Measurements from ENCODE around the gene ABI1. TPM values are rescaled to one million over a fixed set of nuclear protein-coding genes. Genes with fewer than 3 reads are reported as not detected.
"Not testable (repeated sequence)": the region's sequence is repeated elsewhere in the genome, so short reads cannot be mapped to it uniquely, and the experiment has no call there.

ABI1 gene
- total RNA-seq (2014; rRNA removed; shearing (Covaris generic)), result 29.7 and 37.4 TPM in 2 replicates

DNA sequence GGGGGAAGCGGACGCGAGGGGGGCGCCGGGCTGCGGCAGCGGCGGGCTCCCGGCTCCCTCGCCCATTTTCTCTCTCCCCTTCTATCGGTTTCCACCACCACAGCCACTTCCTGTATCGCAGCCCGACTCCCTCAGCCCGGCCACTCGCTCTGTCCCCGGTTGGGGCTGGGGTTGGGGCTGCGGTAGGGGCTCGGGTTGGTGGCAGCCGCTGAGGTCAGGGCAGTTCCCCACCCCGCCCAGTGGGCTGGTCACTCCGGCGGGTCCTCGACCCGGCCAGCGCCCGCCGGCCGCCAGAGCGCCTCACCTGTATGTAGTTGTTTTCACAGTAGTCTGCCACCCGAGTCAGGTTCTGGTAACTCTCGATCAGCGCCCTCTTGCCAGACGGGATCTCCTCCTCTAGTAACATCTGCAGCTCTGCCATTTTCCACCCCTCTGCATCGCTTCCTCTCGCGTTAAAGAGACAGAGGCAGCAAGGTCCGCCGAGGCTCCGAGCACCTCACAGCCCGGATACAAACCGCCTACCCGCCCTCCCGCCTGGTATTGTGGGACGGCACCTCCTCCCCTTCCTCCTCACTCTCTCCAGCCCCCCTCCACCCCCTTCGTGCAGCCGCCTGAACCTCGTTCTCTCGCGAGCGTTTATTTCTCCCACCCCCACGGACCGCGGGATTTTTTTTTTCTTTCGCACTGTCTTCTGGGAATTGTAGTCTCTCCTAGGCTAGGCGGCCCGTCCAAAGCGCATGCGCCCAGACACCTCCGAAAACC lies at the start of gene ABI1:
Gene ABI1 (minus strand): TSS at position 516 of the 762 bp plus-strand sequence. CDS start 95 bp downstream, at position 421.
- peak within 1 kb of the TSS; percentile 92 for H3K4me3 ChIP-seq (ENCODE audit: insufficient read depth, low read depth, low read length)
- H3K36me3 ChIP-seq (replicated peaks; ENCODE audit: control insufficient read depth, insufficient read depth, low read length), result no peaks in the 10 kb centered on the region
- DNase-seq, result peak; percentile 91
- H3K27me3 ChIP-seq (ENCODE audit: control insufficient read depth, insufficient read depth, low read length), result no peaks in the 10 kb centered on the region

DNA sequence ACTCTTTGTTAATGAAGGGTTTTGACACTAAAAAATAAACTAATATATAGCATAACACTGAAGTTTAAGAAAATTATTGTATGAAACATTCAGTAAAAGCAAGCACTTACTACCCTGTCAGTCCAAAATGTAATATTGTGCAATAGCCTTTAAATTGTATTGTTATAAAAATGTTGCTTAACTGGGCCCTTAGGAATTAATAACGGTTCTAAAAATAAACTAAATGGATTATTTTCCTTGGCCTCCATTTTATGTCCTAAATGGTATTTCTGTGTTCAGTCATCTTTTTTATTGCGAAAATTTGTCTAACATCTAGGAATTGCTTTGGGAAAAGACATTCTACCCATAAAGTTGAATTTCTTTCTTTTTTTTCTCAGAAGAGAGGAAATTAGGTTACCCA lies 49.0 kb upstream of the ABI1 start:
- no peak overlapping the region for H3K4me3 ChIP-seq (ENCODE audit: insufficient read depth, low read depth, low read length)

DNA sequence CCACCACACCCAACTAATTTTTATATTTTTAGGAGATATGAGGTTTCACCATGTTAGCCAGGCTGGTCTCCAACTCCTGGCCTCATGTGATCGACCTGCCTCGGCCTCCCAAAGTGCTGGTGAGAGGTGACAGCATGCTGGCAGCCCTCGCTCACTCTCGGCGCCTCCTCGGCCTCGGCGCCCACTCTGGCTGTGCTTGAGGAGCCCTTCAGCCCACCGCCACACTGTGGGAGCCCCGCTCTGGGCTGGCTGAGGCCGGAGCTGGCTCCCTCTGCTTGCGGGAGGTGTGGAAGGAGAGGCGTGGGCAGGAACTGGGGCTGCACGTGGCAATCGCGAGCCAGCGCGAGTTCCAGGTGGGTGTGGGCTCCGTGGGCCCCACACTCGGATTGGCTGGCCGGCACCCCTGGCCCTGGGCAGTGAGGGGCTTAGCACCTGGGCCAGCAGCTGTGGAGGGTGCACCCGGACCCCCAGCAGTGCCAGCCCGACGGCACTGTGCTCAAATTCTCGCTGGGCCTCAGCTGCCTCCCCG lies 44.6 kb upstream of the ABI1 start:
- DNase-seq; H3K4me3 ChIP-seq (ENCODE audit: insufficient read depth, low read depth, low read length); H3K36me3 ChIP-seq (replicated peaks; ENCODE audit: control insufficient read depth, insufficient read depth, low read length); H3K27me3 ChIP-seq (ENCODE audit: control insufficient read depth, insufficient read depth, low read length): not testable (repeated sequence)

More for the DNA sequence above, 49.0 kb upstream of the ABI1 start:
- no peaks in the 10 kb centered on the region for H3K36me3 ChIP-seq (replicated peaks; ENCODE audit: control insufficient read depth, insufficient read depth, low read length)
- no peaks in the 10 kb centered on the region for H3K27me3 ChIP-seq (ENCODE audit: control insufficient read depth, insufficient read depth, low read length)
- no peak for DNase-seq

DNA sequence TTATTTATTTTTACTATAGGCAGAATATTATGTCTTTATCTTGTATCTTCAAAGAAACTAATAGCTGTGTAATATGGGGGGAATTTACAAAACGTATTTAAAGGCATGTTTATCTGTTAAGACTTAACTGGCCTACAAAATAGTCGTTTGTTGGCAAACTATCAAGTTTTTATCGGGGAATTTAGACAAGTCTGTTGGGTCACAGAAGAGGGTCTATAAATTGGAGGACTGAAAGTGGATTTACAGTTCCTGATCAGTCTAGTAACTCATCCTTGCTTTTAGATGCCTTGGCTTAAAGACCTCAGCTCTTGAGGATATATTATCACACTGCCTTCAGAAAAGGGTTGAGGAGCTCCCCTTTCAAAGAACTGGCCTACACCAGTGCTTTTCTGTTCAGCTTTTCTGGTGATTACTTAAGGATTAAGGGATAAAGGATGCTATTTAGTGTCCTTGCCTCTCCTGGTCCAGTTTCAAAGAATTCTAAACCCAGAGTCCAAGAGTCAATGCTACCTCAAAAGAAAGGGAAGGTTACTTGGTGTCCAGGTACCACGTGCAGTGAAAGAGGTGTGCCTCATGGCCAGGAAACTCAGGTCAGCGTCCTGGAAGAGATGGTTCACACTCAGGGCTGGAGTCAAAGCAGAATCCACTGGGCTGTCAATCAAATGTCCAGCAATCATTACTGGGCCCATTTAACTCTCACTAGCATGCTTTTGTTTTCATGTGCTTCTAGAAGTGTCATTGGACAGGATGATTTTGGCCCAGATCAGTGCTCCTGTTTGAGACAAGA lies 42.9 kb upstream of the ABI1 start:
- no peak for DNase-seq
- Histone ChIP-seq H3K36me3 (replicated peaks; ENCODE audit: control insufficient read depth, insufficient read depth, low read length) (no peaks in the 10 kb centered on the region), H3K4me3 (ENCODE audit: insufficient read depth, low read depth, low read length) (no peak overlapping the region), H3K27me3 (ENCODE audit: control insufficient read depth, insufficient read depth, low read length) (no peaks in the 10 kb centered on the region)

DNA sequence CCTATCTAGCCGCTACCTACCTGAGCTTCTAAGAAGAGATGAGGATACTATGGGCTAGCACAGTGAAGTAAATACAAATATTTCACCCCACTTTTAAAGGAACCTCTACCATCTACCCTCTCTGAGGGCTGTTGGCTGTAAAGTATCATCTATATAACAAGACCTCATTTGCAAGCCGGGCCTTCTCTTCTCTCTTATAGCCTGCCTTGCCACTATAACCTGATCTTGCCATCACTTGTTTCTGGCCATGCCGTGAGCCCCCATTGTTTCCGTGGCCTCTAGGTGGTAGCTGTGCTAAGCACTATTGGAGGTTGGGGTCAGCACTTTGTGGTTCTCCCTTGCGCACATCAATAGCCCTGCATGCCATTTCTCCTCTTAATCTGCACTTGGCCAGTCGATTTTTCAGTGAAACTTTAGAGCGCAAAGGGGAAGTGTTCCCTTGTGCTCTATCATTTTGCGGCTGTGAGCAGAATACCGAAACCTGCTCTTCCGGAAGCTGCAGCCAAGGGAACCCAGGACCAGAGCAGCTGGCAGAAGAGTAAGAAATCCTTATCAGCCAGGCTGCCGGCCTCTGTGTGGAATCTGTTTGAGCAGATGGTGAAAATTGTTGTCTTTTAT lies 31.7 kb upstream of the ABI1 start:
- not testable (repeated sequence) for H3K27me3 ChIP-seq (ENCODE audit: control insufficient read depth, insufficient read depth, low read length); DNase-seq

DNA sequence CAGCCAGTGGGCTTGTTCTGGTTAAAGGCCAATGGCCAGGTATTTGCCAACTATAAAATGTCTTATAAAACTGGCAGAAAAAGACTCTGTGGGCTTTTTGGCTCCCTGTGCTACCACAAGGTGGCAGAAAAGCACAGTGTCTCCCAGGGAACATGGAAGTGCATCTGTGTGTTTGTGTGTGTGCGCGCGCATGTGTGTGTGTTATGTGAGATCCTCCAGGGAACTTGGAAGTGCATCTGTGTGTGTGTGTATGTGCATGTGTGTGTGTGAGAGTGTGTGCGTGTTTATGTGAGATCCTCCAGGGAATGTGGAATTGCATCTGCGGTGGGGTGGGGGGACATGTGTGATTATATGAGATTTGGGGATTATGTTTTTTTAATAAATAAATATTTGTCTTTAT lies 30.2 kb upstream of the ABI1 start:
- DNase-seq, result peak; percentile 37
- no peaks in the 10 kb centered on the region for H3K27me3 ChIP-seq (ENCODE audit: control insufficient read depth, insufficient read depth, low read length)
- no peak overlapping the region for H3K4me3 ChIP-seq (ENCODE audit: insufficient read depth, low read depth, low read length)
- no peaks in the 10 kb centered on the region for H3K36me3 ChIP-seq (replicated peaks; ENCODE audit: control insufficient read depth, insufficient read depth, low read length)

More for the DNA sequence above, 31.7 kb upstream of the ABI1 start:
- H3K36me3 ChIP-seq (replicated peaks; ENCODE audit: control insufficient read depth, insufficient read depth, low read length); H3K4me3 ChIP-seq (ENCODE audit: insufficient read depth, low read depth, low read length): not testable (repeated sequence)

DNA sequence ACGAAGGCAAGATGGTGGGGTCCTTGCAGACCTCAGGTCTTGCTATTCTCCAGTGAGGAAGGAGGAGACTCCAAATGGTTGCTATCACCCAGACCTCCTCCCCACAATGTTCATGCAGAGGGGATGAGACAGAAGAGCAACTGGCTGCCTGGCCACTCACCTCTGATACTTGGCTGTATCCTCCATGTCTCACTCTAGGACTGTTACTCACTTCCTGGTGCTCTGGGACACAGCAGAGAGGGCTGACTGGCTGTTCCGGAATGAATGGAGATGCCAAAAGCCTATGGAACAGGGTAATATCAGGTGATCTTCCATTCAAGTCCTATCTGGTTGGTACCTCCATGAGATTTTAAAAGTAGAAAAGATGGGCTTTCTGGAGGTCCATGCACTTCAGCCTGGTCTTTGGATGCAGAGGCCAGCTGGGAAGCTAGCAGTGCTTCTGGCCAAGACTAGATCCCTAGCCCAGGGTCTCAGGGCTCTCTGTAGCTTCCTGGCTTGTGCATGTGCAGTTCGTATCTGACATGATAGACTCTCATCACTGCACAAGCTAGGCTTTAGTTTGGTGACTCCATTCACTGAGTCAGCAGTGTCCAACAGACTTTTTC lies 27.0 kb upstream of the ABI1 start:
- DNase-seq, result no peak
- Histone ChIP-seq H3K4me3 (ENCODE audit: insufficient read depth, low read depth, low read length) (no peak overlapping the region), H3K27me3 (ENCODE audit: control insufficient read depth, insufficient read depth, low read length) (no peaks in the 10 kb centered on the region), H3K36me3 (replicated peaks; ENCODE audit: control insufficient read depth, insufficient read depth, low read length) (no peaks in the 10 kb centered on the region)

DNA sequence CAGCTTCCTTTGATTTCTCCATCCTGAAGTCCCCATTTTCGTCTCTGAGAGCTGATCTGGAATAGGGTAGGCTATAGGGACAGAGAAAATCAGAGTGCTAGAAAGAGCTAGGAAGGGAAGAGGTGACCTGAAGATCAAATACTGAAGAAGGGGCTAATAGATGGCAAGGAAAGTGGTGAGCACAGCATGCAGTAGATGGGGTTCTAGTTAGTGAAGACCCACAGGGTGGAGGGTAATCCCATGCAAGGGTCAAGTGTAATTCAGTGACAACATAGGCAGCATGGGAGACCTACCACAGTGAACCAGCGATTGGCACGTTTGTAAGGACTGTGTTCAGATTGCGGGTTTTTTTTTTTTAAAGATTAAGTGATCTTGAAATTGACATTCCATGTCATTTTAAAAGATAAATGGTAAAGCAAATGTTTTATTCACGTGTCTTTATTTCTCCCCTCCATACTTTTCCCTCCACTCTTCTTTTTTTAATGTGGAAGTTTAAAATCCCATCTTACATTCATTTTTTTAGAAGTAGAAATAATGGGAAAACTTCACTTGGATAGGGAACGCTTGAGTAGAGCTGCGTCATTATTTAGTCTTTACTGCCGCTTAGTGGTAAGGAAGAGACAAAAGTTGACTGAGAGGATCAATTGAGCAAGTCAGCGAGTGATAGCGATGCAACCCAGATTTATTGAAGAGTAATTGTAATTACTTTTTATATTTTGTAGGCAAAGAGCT lies 21.0 kb upstream of the ABI1 start:
- Histone ChIP-seq H3K36me3 (replicated peaks; ENCODE audit: control insufficient read depth, insufficient read depth, low read length) (no peaks in the 10 kb centered on the region), H3K4me3 (ENCODE audit: insufficient read depth, low read depth, low read length) (no peak overlapping the region), H3K27me3 (ENCODE audit: control insufficient read depth, insufficient read depth, low read length) (no peaks in the 10 kb centered on the region)
- DNase-seq, result peak; percentile 63

DNA sequence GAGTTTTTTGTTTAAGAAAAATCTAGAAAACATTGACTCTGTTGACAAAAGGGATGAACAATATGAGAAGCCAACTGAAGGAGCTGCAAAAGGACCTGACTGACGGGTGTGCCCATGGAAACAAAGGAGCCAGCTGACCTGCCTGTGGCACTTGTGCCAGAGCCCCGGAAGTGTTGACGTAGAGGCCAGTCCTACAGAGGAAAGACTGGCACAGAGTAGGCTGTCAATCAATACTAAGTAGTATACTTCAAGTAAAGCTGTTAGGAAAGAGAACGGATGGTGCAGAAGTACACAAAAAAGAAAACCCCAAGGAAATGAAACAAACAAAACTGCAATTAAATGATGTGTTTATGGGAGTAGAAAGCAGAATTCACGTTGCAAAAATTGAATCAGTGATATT lies 19.0 kb upstream of the ABI1 start:
- H3K4me3 ChIP-seq (ENCODE audit: insufficient read depth, low read depth, low read length), result no peak overlapping the region
- no peaks in the 10 kb centered on the region for H3K36me3 ChIP-seq (replicated peaks; ENCODE audit: control insufficient read depth, insufficient read depth, low read length)
- DNase-seq, result no peak
- no peaks in the 10 kb centered on the region for H3K27me3 ChIP-seq (ENCODE audit: control insufficient read depth, insufficient read depth, low read length)

DNA sequence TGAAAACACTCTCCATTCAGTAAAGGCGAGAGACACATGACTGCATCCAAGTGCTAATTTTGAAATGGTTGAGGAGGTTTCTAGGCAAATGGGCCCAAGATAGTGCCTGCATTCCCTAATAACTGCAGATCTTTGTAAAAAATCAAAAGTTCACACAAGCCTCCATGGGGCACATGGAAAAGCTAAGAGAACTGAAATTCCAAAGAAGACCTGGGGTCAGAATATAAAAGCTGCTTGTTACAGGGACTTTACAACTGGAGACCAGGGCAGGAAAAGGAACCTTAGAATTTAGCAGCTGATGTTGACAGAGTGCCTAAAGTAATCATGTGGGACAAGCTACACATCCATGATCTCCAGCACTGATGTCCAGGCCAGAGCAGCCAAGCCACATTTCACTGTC lies 10.0 kb upstream of the ABI1 start:
- Histone ChIP-seq H3K4me3 (ENCODE audit: insufficient read depth, low read depth, low read length) (no peak overlapping the region), H3K36me3 (replicated peaks; ENCODE audit: control insufficient read depth, insufficient read depth, low read length) (no peaks in the 10 kb centered on the region), H3K27me3 (ENCODE audit: control insufficient read depth, insufficient read depth, low read length) (no peaks in the 10 kb centered on the region)
- no peak for DNase-seq

DNA sequence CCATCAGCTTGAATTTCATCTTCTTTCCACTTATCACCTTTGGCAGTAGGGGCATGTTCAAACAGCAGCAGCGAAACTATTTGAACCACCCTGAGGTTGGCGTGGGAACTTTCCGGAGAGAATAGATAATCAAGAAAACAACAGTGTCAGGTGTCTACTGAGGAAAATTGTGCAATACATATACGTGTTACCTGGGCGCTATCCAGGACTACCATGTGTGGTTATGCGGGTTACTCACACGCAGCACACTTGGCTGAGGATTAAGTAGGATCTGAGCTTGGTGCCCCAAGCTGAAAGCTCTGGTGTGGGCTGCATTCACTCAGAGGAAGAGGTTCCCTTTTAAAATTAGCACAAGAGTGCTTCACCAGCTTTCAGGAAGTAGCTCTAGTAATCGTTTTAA lies 8.8 kb upstream of the ABI1 start:
- H3K27me3 ChIP-seq (ENCODE audit: control insufficient read depth, insufficient read depth, low read length), result no peaks in the 10 kb centered on the region
- no peaks in the 10 kb centered on the region for H3K36me3 ChIP-seq (replicated peaks; ENCODE audit: control insufficient read depth, insufficient read depth, low read length)
- no peak overlapping the region for H3K4me3 ChIP-seq (ENCODE audit: insufficient read depth, low read depth, low read length)
- DNase-seq, result no peak

DNA sequence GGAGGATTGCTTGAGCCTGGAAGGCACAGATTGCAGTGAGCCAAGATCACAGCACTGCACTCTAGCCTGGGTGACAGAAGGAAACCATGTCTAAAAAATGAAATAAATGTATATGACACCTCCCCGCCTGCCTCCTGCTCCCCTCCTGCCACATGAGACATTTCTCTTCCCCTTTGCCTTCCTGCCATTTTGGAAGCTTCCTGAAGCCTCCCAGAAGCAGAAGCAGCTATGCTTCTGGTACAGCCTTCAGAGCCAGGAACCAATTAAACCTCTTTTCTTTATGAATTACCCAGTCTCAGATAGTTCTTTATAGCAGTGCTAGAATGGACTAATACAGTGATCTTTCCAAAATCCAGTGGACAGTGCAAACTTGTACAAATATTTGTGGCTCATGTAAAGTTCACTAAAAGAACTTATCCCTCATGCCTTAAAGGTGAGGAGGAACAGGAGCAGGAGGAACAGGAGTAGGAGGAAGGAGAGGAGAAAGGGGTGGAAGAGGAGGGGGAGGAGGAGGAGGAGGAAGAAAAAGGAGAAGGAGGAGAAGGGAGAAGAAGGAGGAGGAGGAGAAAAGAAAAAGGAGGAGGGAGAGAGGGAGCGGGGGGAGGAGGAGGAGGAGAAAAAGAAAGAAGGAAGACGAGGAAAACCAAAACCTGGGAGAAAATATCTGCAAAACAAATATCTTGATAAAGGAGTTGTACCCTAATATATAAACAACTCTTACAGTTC lies 2.8 kb upstream of the ABI1 start:
- Histone ChIP-seq H3K36me3 (replicated peaks; ENCODE audit: control insufficient read depth, insufficient read depth, low read length) (no peaks in the 10 kb centered on the region), H3K4me3 (ENCODE audit: insufficient read depth, low read depth, low read length) (no peak overlapping the region), H3K27me3 (ENCODE audit: control insufficient read depth, insufficient read depth, low read length) (no peaks in the 10 kb centered on the region)
- no peak for DNase-seq

DNA sequence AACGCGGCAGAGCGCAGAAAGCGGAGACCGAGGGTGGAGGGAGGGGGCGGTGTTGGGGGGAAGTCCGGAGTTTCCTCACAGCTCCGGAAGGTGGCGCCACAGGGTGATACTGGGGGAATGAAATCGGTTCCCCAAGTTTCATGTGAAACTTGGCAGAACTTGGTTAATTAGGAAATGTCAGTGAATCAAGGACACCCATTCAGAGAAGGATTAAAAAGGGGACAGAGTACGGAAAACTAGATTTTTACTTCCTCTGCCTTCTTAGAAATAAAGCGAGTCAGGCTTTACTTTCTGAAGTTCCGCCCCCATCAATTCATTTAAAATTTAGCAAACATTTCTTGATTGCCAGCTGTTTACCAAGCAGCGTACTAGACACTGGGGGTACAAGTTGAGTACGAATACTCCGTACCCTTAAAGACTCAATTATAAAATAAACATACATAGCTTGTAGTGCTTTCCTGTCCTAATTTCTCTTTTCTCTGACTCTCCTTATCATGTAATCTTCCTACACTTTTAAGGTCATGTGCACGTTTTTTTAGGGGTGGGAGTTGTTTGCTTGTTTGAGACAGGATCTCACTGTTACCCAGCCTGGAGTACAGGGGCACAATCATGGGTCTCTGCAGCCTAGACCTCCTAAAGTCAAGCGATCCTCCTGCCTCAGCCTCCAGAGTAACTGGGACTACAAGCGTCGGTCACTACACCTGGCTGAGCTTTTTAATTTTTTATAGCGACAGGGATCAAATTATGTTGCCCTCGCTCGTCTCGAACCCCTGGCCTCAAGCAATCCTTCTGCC lies 644 bp upstream of the ABI1 start:
- no peak overlapping the region for H3K4me3 ChIP-seq (ENCODE audit: insufficient read depth, low read depth, low read length)
- no peak for DNase-seq
- H3K36me3 ChIP-seq (replicated peaks; ENCODE audit: control insufficient read depth, insufficient read depth, low read length), result no peaks in the 10 kb centered on the region
- H3K27me3 ChIP-seq (ENCODE audit: control insufficient read depth, insufficient read depth, low read length), result no peaks in the 10 kb centered on the region
